CMK (cell line): ENCODE results near the gene PIK3R5.
A peak's percentile ranks its signal among the peaks of the same experiment; 100 is the strongest.
"Not testable (repeated sequence)": the region's sequence is repeated elsewhere in the genome, so short reads cannot be mapped to it uniquely, and the experiment has no call there.

Source experiments
- DNase-seq: peaks from one replicate; pipeline ENCODE4 v3.0.0-alpha.2; 2010; ENCODE audit warnings: low read depth

PIK3R5 gene

GRCh38 chr17:8965394-8966168 lies at the start of gene PIK3R5:
Gene PIK3R5 (minus strand): TSS chr17:8965707. CDS start chr17:8911494, 54,213 bp downstream.
- peak; percentile 62 for DNase-seq

- no peak for DNase-seq
Measured at GRCh38 chr17:9011001-9011400, 45.5 kb upstream of the PIK3R5 start.

- DNase-seq = no peak
Measured at GRCh38 chr17:9009737-9010136, 44.2 kb upstream of the PIK3R5 start.

GRCh38 chr17:9009096-9009495 lies 43.6 kb upstream of the PIK3R5 start:
- DNase-seq = no peak

GRCh38 chr17:9007052-9007714 lies 41.7 kb upstream of the PIK3R5 start:
- no peak for DNase-seq

GRCh38 chr17:9006175-9006767 lies 40.8 kb upstream of the PIK3R5 start:
- no peak for DNase-seq

- DNase-seq = no peak
Measured at GRCh38 chr17:9004961-9005285, 39.4 kb upstream of the PIK3R5 start.

- no peak for DNase-seq
Measured at GRCh38 chr17:9004132-9004960, 38.8 kb upstream of the PIK3R5 start.

- no peak for DNase-seq
Measured at GRCh38 chr17:9003355-9004131, 38.0 kb upstream of the PIK3R5 start.

GRCh38 chr17:9002606-9003354 lies 37.3 kb upstream of the PIK3R5 start:
- no peak for DNase-seq

GRCh38 chr17:9002227-9002605 lies 36.7 kb upstream of the PIK3R5 start:
- no peak for DNase-seq

GRCh38 chr17:9001559-9001958 lies 36.1 kb upstream of the PIK3R5 start:
- no peak for DNase-seq

GRCh38 chr17:8997994-8998628 lies 32.6 kb upstream of the PIK3R5 start:
- DNase-seq = no peak

- DNase-seq = no peak
Measured at GRCh38 chr17:8995711-8996110, 30.2 kb upstream of the PIK3R5 start.

- DNase-seq = peak; percentile 38
Measured at GRCh38 chr17:8994319-8994718, 28.8 kb upstream of the PIK3R5 start.

- peak; percentile 44 for DNase-seq
Measured at GRCh38 chr17:8991514-8992285, 26.2 kb upstream of the PIK3R5 start.

GRCh38 chr17:8988263-8988935 lies 22.9 kb upstream of the PIK3R5 start:
- not testable (repeated sequence) for DNase-seq

- DNase-seq = no peak
Measured at GRCh38 chr17:8986295-8986694, 20.8 kb upstream of the PIK3R5 start.

GRCh38 chr17:8985054-8985701 lies 19.7 kb upstream of the PIK3R5 start:
- no peak for DNase-seq
